ENCODE data around the gene TMED3. TPM values are rescaled to one million over a fixed set of nuclear protein-coding genes. Genes with fewer than 3 reads are reported as not detected.

TMED3 gene
- total RNA-seq (40.5 TPM), polyA plus RNA-seq (ENCODE audit: insufficient read depth, low read depth, low replicate concordance) (105 TPM)
- long read RNA-seq, donor 1, transcript TMED3-201 (3 exons, 1,475 nt) = major isoform, 18 of 42 reads
- long read RNA-seq, donor 1, partial matches to known transcripts = 24 of 42 reads
- long read RNA-seq, donor 1, other reads (novel, unspliced or antisense) = 0 of 42 reads
- long read RNA-seq, donor 2, transcript TMED3-201 (3 exons, 1,475 nt) = major isoform, 30 of 35 reads
- long read RNA-seq, donor 2, partial matches to known transcripts = 5 of 35 reads
- long read RNA-seq, donor 2, other reads (novel, unspliced or antisense) = 0 of 35 reads
- long read RNA-seq, donor 3, transcript TMED3-201 (3 exons, 1,475 nt) = major isoform, 39 of 39 reads
- long read RNA-seq, donor 3, partial matches to known transcripts = 0 of 39 reads
- long read RNA-seq, donor 3, other reads (novel, unspliced or antisense) = 0 of 39 reads
- long read RNA-seq, donor 4, transcript TMED3-201 (3 exons, 1,475 nt) = major isoform, 22 of 28 reads
- long read RNA-seq, donor 4, partial matches to known transcripts = 5 of 28 reads
- long read RNA-seq, donor 4, other reads (novel, unspliced or antisense) = 0 of 28 reads
- long read RNA-seq, donor 5, partial matches to known transcripts = 0 of 1 reads
- long read RNA-seq, donor 5, other reads (novel, unspliced or antisense) = 0 of 1 reads
- long read RNA-seq, donor 6, transcript TMED3-201 (3 exons, 1,475 nt) = major isoform, 14 of 24 reads
- long read RNA-seq, donor 6, partial matches to known transcripts = 9 of 24 reads
- long read RNA-seq, donor 6, other reads (novel, unspliced or antisense) = 0 of 24 reads
- long read RNA-seq, donor 7, transcript TMED3-201 (3 exons, 1,475 nt) = major isoform, 38 of 44 reads
- long read RNA-seq, donor 7, partial matches to known transcripts = 3 of 44 reads
- long read RNA-seq, donor 7, other reads (novel, unspliced or antisense) = 2 of 44 reads
- long read RNA-seq, donor 8, transcript TMED3-201 (3 exons, 1,475 nt) = major isoform, 30 of 32 reads
- long read RNA-seq, donor 8, partial matches to known transcripts = 0 of 32 reads
- long read RNA-seq, donor 8, other reads (novel, unspliced or antisense) = 0 of 32 reads
- long read RNA-seq, donor 9, transcript TMED3-201 (3 exons, 1,475 nt) = major isoform, 19 of 32 reads
- long read RNA-seq, donor 9, partial matches to known transcripts = 13 of 32 reads
- long read RNA-seq, donor 9, other reads (novel, unspliced or antisense) = 0 of 32 reads
- long read RNA-seq, donor 10, transcript TMED3-201 (3 exons, 1,475 nt) = major isoform, 16 of 23 reads
- long read RNA-seq, donor 10, partial matches to known transcripts = 6 of 23 reads
- long read RNA-seq, donor 10, other reads (novel, unspliced or antisense) = 0 of 23 reads

- no peak for FAIRE-seq
These were observed at the start of gene TMED3 for GRCh38 chr15:79310985-79311900. Gene TMED3, plus strand, starts transcription at chr15:79311112. Its CDS starts 138 bp downstream, at chr15:79311250.

GRCh38 chr15:79261836-79262235, 49.1 kb upstream of the TMED3 start:
- Histone ChIP-seq H3K36me3 (ENCODE audit: control insufficient read depth in 2 of 3, insufficient read depth in 3 of 3, low read length in 3 of 3) (no peaks in the 10 kb centered on the region), H3K4me1 (ENCODE audit: control insufficient read depth in 2 of 3, insufficient read depth in 2 of 3, low read depth in 1 of 3, low read length in 3 of 3) (no peaks in the 10 kb centered on the region), H3K27me3 (ENCODE audit: control insufficient read depth, insufficient read depth, low read length) (no peaks in the 10 kb centered on the region), H3K9me3 (ENCODE audit: control insufficient read depth in 2 of 3, insufficient read depth in 1 of 3, low read length in 3 of 3) (no peaks in the 10 kb centered on the region), H3K27ac (ENCODE audit: low read depth in 2 of 2, low read length in 2 of 2) (no peak overlapping the region), H3K9ac (ENCODE audit: low read length in 3 of 3) (no peak overlapping the region), H3K4me3 (ENCODE audit: low read length in 3 of 3) (no peak overlapping the region)
- FAIRE-seq (no peak), DNase-seq (no peak)
- no peak for TF ChIP-seq CTCF (IDR thresholded peaks at IDR 0.05; ENCODE audit: borderline replicate concordance, extremely low read depth, insufficient read depth)
- intact Hi-C loops (cut with DNase I) = no loop called here

More at GRCh38 chr15:79310985-79311900, at the start of gene TMED3:
- H3K27ac ChIP-seq (ENCODE audit: low read depth in 2 of 2, low read length in 2 of 2) = no peak within 1 kb of the TSS
- no peaks in the 10 kb centered on the region for H3K27me3 ChIP-seq (ENCODE audit: control insufficient read depth, insufficient read depth, low read length)
- H3K4me1 ChIP-seq (ENCODE audit: control insufficient read depth in 2 of 3, insufficient read depth in 2 of 3, low read depth in 1 of 3, low read length in 3 of 3) = peaks cover 0 to 9% (median 0%) of the 10 kb centered on the region in 3 donors
- TF ChIP-seq CTCF (IDR thresholded peaks at IDR 0.05; ENCODE audit: borderline replicate concordance, extremely low read depth, insufficient read depth) = no peak
- intact Hi-C loops (cut with DNase I) = no loop called here
- peaks cover 6 to 9% (median 9%) of the 10 kb centered on the region in 3 donors for H3K36me3 ChIP-seq (ENCODE audit: control insufficient read depth in 2 of 3, insufficient read depth in 3 of 3, low read length in 3 of 3)
- DNase-seq = peak; percentile 85 to 93 (median 90)
- peak within 1 kb of the TSS; percentile 64 to 77 (median 75) for H3K4me3 ChIP-seq (ENCODE audit: low read length in 3 of 3)
- H3K9ac ChIP-seq (ENCODE audit: low read length in 3 of 3) = peak within 1 kb of the TSS; percentile 34 to 35 (median 34)
- H3K9me3 ChIP-seq (ENCODE audit: control insufficient read depth in 2 of 3, insufficient read depth in 1 of 3, low read length in 3 of 3) = no peaks in the 10 kb centered on the region

- H3K4me1 ChIP-seq (ENCODE audit: control insufficient read depth in 2 of 3, insufficient read depth in 2 of 3, low read depth in 1 of 3, low read length in 3 of 3) = no peaks in the 10 kb centered on the region
- no peak overlapping the region for H3K27ac ChIP-seq (ENCODE audit: low read depth in 2 of 2, low read length in 2 of 2)
- no peaks in the 10 kb centered on the region for H3K9me3 ChIP-seq (ENCODE audit: control insufficient read depth in 2 of 3, insufficient read depth in 1 of 3, low read length in 3 of 3)
- H3K36me3 ChIP-seq (ENCODE audit: control insufficient read depth in 2 of 3, insufficient read depth in 3 of 3, low read length in 3 of 3) = no peaks in the 10 kb centered on the region
- FAIRE-seq = no peak
- DNase-seq = no peak
- H3K27me3 ChIP-seq (ENCODE audit: control insufficient read depth, insufficient read depth, low read length) = no peaks in the 10 kb centered on the region
- intact Hi-C loops (cut with DNase I) = no loop called here
- H3K9ac ChIP-seq (ENCODE audit: low read length in 3 of 3) = no peak overlapping the region
- H3K4me3 ChIP-seq (ENCODE audit: low read length in 3 of 3) = no peak overlapping the region
- no peak for TF ChIP-seq CTCF (IDR thresholded peaks at IDR 0.05; ENCODE audit: borderline replicate concordance, extremely low read depth, insufficient read depth)
These were observed 45.7 kb upstream of the TMED3 start for GRCh38 chr15:79265167-79265566.

Data from kidney (tissue), 22 donors.